Ovary (tissue), 3 donors: ENCODE data around the gene TBL1XR1.

Source experiments
- POLR2A ChIP-seq: fragments of 450-650 bp; IDR thresholded peaks from one replicate; pipeline ENCODE4 v1.6.1; 2017; ENCODE audit warnings: antibody characterized with exemption, mild to moderate bottlenecking, moderate library complexity
- TF ChIP-seq, protein P1 (sequence below), 3 donors: fragments of 450-650 bp in 2 of 3; fragments of 200-600 bp in 1 of 3; IDR thresholded peaks; one replicate each; pipeline versions ENCODE4 v1.5.1 to v1.8.0; 2016 to 2022; ENCODE audit warnings: antibody characterized with exemption in 3 of 3, mild to moderate bottlenecking in 1 of 3
- donor health status: DM: no; HTN: no; CAD: no.

DNA sequence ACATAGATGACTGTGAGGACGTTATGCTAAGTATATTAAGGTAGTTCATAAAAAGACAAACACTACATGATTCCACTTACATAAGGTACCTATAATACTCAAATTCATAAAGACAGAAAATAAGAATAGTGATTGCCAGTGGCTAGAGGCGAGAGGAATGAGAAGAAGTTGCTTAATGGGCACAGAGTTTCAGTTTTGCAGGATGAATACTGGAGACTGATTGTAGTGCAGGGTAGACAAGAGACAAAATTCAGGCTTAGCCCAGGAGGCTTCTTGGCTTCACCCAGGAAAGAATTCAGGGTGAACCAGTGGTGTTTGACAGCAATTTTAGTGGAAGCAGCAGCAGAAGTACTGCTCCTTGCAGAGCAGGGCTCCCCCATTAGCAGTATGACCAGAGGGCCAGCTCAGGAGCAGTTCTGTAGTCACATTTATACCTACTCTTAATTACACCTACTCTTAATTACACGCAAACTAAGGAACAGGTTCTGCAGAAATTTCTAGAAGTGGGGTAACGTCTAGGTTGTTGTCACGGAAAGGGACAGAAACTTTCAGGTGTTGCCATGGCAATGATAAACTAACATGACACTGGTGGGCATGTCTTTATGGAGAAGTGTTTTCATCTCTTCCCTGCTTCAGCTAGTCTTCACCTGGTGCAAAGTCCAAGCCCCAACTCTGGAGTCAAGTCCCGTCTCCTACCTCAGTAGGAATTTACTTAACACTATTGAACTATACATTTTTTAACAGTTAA, 55.2 kb downstream of the TBL1XR1 start:
- TF ChIP-seq, protein P1, sequence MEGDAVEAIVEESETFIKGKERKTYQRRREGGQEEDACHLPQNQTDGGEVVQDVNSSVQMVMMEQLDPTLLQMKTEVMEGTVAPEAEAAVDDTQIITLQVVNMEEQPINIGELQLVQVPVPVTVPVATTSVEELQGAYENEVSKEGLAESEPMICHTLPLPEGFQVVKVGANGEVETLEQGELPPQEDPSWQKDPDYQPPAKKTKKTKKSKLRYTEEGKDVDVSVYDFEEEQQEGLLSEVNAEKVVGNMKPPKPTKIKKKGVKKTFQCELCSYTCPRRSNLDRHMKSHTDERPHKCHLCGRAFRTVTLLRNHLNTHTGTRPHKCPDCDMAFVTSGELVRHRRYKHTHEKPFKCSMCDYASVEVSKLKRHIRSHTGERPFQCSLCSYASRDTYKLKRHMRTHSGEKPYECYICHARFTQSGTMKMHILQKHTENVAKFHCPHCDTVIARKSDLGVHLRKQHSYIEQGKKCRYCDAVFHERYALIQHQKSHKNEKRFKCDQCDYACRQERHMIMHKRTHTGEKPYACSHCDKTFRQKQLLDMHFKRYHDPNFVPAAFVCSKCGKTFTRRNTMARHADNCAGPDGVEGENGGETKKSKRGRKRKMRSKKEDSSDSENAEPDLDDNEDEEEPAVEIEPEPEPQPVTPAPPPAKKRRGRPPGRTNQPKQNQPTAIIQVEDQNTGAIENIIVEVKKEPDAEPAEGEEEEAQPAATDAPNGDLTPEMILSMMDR (IDR thresholded peaks at IDR 0.05) = no peak
- TF ChIP-seq POLR2A = no peak
